Heart left ventricle (tissue), 13 donors: ENCODE results near the gene RALGPS1.

ENCODE experiments used
- POLR2A ChIP-seq, 2 donors: fragments of 450-650 bp; IDR thresholded peaks; one replicate each; pipeline ENCODE4 v1.6.1; 2017; ENCODE audit warnings: antibody characterized with exemption in 2 of 2, mild to moderate bottlenecking in 2 of 2, moderate library complexity in 2 of 2
- TF ChIP-seq, protein P1 (sequence below), 12 donors: fragments of 200-600 bp; sonication (generic) in 4 of 12; IDR thresholded peaks; one replicate each; pipeline versions ENCODE4 v1.5.0 to v1.8.0; 2018 to 2022; ENCODE audit warnings: antibody characterized with exemption in 12 of 12, mild to moderate bottlenecking in 5 of 12
- donor health status: ischemic (EF 13 %, LVEDD 7.1; RV severe dilation, severe dysfunction).
- donor health status: DM: no; HTN: yes; CAD: no.
- donor health status: DM: no; HTN: no; CAD: no.
- donor health status: ischemic (EF 25% LVEDD 6.9; RV normal size, moderate dysfunction).
- donor health status: ischemic (EF 25% LVEDD 5.7; RV mildly dilated, moderate dysfunction).
- donor health status: ischemic (EF 35%, LVEDD 5.7; RV mildly dilated, moderate dysfunction).
- donor health status: nonischemic (EF 11% LVEDD 7.7; RV severe dilation, severe dysfunction).
- donor health status: DM: yes; HTN: yes; CAD: no.
- donor health status: PGD.
- donor health status: ischemic (EF 29% LVEDD 5.4; RV normal size, mild dysfunction).
- donor health status: nonischemic (EF 23%, LVEDD 6.1; RV moderate dilation, normal function).

DNA sequence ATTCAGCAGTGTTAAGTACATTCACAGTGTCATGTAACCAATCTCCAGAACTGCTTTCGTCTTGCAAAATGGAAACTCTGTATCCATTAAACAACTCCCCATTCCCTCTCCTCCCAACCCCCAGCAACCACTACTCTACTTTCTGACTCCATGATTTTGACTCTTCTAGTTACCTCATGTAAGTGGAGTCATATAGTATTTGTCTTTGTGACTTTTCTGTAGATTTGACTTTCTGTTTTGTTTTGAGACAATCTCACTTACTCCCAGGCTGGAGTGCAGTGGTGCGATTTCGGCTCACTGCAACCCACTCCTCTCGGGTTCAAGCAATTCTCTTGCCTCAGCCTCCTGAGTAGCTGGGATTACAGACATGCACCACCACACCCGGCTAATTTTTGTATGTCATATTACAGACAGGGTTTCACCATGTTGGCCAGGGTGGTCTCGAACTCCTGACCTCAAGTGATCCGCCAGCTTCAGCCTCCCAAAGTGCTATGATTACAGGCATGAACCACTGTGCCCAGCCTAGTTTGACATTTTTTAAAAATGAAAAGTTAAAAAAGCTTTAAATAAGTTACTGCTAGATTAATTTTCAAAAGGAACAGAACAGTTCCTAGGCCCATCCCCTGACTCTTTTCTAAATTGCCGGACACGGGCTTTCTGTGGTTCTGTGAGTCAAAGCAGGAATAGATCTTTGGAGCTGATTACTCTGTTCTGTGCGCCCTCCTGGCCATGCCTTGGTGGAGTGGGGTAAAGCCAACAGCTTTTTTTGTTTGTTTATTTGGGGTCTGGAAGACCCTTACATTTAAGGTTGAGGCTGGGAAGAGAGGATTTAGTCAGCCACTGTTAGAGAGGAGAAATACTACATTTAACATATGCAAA is 59.3 kb downstream of the RALGPS1 start:
- TF ChIP-seq, protein P1, sequence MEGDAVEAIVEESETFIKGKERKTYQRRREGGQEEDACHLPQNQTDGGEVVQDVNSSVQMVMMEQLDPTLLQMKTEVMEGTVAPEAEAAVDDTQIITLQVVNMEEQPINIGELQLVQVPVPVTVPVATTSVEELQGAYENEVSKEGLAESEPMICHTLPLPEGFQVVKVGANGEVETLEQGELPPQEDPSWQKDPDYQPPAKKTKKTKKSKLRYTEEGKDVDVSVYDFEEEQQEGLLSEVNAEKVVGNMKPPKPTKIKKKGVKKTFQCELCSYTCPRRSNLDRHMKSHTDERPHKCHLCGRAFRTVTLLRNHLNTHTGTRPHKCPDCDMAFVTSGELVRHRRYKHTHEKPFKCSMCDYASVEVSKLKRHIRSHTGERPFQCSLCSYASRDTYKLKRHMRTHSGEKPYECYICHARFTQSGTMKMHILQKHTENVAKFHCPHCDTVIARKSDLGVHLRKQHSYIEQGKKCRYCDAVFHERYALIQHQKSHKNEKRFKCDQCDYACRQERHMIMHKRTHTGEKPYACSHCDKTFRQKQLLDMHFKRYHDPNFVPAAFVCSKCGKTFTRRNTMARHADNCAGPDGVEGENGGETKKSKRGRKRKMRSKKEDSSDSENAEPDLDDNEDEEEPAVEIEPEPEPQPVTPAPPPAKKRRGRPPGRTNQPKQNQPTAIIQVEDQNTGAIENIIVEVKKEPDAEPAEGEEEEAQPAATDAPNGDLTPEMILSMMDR (IDR thresholded peaks at IDR 0.05): no peak
- TF ChIP-seq POLR2A (IDR thresholded peaks at IDR 0.05): no peak
